ENCODE measurements around the gene IFI30.
"Not testable (repeated sequence)": the region's sequence is repeated elsewhere in the genome, so short reads cannot be mapped to it uniquely, and the experiment has no call there.

IFI30 gene

GRCh38 chr19:18152817-18153555 lies 20.6 kb upstream of the IFI30 start, which contains the start of gene PIK3R2:
PIK3R2 (plus strand) TSS chr19:18153163; CDS start chr19:18155880, 2,717 bp downstream.
- peak; percentile 98 for DNase-seq (ENCODE audit: low read depth)

DNA sequence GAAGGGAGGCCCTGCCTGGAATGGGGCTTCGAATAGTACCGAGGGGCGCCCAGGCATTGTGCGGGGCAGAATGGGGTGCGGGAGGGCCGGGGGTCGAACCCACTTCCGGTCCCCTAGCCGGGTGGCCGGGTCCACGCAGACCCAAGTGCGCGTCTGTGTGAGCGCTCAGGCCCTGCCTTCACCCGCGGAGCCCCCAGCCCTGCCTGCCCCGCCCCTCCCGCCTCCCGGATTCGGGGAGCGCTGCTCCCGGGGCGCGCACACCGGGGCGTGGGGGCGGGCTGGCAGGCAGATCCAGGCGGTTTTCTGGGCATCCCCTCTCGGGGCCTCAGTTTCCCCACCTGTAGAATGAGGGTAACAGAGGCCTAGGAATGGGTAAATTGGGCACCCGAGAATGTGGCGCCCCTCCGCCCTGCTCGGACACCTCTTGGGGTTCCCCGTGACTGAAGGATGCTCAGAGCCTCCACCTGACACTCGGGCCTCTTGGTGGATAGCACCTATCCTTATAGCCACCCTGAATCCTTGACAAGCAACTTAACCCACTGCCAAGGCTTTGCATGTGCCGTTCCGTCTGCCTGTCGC lies 20.0 kb upstream of the IFI30 start:
- DNase-seq (ENCODE audit: low read depth), result peak; percentile 22

GRCh38 chr19:18155095-18156087 lies 18.2 kb upstream of the IFI30 start:
- DNase-seq (ENCODE audit: low read depth), result no peak

DNA sequence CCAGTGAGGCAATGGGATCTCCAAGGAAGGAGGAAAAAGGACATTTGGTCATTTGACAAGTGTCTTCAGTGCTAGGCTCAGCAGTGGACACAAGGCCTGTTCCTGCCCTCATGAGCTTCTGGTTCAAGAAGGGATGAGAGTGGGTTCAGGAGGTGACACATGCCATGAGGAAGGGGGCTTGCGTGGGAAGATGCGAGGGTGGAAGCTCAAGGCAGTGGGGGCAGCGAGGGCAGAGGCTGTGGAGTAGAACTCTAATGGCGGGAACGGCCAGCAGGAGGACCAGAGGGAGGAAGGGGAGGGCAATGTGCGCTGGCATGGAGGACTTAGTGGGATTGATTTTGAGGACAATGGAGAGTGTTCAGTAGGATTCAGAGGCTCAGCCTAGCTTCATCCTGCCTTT lies 17.3 kb upstream of the IFI30 start:
- no peak for DNase-seq (ENCODE audit: low read depth)

GRCh38 chr19:18156841-18157464 lies 16.7 kb upstream of the IFI30 start:
- DNase-seq (ENCODE audit: low read depth), result no peak

DNA sequence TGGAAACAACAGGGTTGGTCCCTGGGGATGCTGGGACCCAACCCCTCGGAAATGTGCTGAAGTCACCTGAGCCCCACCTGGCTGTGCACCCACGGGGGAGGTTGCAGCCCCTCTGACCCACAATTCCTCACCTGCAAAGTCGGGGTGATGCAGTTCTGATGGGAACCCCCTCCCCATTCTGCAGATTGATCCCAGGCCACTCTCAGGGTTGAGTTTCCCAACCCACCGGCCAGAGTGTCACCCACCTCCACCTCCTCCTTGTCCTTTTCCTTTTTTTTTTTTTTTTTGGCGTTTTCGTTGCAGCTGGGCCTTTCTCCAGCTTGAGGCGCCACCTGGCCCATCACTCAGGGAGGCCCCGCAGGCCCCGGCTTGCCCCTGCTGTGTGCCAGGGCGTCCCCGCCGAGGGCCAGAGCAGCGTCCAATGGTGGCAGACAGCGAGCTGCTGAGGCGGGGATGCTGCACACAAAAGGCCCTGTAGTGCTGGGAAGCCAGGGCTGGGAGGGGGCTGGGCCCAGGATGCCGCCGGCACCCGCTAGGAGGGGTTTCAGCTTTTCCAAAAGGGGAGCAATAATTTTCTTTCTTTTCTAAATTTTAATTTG lies 16.0 kb upstream of the IFI30 start:
- DNase-seq (ENCODE audit: low read depth), result no peak

DNA sequence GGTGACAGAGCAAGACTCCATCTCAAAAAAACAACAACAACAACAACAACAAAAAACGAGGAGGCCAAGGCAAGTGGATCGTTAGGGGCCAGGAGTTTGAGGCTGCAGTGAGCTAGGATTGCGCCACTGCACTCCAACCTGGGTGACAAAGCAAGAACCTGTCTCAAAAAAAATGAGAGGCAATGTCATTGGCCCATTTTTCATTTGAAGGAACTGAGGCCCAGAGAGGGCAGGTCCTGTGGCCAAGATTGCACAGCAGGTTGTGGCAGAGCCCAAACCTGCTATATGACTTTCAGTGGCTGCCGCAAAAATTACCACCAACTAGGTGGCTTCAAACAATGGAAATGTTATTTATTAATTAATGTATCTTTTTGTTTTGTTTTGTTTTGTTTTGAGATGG lies 15.1 kb upstream of the IFI30 start:
- no peak for DNase-seq (ENCODE audit: low read depth)

- not testable (repeated sequence) for DNase-seq (ENCODE audit: low read depth)
Observed at GRCh38 chr19:18159059-18159616, 14.5 kb upstream of the IFI30 start.

DNA sequence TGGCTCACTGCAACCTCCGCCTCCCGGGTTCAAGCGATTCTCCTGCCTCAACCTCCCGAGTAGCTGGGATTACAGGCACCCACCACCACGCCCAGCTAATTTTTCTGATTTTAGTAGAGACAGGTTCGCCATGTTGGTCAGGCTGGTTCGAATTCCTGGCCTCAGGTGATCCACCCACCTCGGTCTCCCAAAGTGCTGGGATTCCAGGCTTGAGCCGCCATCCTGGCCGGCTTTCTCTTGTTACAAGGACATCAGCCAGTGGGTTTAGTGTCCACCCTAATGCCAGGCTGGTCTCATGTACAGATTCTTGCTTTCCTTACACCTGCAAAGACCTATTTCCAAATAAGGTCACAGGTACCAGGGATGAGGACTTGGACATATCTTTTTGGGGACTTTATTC lies 13.8 kb upstream of the IFI30 start:
- no peak for DNase-seq (ENCODE audit: low read depth)

DNA sequence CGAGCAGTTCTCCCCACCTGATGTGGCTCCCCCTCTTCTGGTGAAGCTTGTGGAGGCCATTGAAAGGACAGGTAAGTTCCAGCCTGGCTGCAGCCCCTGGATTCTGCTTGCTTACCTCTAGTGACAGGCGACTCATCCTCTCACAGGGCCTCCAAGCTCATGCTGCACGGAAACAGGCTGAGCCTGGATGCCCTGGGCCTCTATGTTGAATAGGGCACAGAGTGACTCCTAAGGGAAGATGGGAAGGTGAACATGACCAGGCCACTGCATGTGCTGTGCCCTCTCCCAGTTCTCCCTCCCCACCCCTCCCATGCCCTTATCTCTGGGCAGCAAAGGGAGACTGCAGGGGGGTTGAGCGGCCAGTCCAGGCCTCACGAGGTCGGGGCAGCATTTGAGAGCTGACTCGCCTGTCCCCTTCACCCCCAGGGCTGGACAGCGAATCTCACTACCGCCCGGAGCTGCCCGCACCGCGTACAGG lies 13.1 kb upstream of the IFI30 start:
- DNase-seq (ENCODE audit: low read depth), result no peak

DNA sequence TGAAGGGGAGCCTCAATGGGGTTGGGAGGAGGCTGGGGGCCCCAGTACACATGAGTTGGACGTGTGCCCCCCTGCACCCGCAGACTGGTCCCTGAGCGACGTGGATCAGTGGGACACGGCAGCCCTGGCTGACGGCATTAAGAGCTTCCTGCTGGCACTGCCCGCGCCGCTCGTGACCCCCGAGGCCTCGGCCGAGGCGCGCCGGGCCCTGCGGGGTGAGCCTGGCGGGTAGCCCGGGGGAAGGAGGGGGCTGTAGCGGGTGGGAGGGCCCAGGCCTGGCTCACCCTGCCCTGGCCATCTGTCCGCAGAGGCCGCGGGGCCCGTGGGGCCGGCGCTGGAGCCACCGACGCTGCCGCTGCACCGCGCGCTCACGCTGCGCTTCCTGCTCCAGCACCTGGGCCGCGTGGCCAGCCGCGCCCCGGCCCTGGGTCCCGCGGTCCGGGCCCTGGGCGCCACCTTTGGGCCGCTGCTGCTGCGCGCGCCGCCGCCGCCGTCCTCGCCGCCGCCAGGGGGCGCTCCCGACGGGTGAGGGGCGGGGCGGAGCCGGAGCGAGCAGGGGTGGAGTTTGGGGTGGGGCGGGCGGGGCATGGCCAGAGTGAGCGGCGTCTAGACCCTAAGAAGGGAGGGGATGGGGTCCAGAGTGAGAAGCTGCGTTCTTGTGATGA lies 12.5 kb upstream of the IFI30 start:
- DNase-seq (ENCODE audit: low read depth), result peak; percentile 74

- no peak for DNase-seq (ENCODE audit: low read depth)
Observed at GRCh38 chr19:18161636-18162002, 12.0 kb upstream of the IFI30 start.

DNA sequence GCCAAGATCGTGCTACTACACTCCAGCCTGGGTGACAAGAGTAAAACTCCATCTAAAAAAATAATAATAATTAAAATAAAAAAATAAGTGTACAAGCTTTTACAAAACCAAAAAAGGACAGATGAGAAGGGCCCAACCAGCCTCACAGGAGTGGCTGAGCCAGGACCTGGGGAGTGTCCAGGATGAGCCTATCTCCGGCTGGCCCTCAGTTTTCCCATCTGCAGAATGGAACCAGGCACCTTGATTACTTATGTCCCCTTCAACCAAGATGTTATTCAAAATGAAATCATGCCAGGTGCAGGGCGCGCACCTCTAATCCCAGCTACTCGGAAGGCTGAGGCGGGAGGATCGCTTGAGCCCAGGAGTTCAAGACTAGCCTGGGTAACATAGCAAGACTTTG lies 9.5 kb upstream of the IFI30 start:
- DNase-seq (ENCODE audit: low read depth), result no peak

DNA sequence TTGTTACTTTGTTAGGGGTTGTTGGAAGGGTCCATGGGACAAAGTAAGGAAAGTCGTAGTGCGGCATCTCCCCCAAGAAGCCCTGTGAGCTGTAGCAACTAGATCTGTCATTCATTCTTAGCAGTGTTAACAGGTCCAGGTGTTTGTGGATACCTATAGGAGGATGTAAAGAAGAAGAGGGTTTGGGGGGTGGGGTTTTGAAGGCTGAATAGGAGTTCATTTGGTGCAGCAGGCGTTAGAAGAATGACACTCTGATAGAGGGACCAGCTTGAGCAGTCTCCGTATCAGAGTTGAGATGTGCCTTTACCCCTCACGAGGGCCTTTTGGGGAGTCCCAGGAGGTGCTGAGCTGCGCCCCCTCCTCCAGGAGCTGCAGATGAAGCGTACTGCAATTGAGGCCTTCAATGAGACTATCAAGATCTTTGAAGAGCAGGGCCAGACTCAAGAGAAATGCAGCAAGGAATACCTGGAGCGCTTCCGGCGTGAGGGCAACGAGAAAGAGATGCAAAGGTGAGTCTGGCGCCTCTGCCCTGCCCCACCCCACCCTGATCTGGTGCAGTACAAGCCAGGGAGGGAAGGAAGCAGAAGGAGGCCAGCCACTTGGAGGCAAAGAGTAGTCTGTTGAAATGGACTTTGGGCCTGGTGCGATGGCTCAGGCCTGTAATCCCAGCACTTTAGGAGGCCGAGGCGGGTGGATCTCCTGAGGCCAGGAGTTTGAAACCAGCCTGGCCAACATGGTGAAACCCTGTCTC lies 7.6 kb upstream of the IFI30 start:
- no peak for DNase-seq (ENCODE audit: low read depth)

GRCh38 chr19:18167011-18167410 lies 6.6 kb upstream of the IFI30 start:
- no peak for DNase-seq (ENCODE audit: low read depth)

DNA sequence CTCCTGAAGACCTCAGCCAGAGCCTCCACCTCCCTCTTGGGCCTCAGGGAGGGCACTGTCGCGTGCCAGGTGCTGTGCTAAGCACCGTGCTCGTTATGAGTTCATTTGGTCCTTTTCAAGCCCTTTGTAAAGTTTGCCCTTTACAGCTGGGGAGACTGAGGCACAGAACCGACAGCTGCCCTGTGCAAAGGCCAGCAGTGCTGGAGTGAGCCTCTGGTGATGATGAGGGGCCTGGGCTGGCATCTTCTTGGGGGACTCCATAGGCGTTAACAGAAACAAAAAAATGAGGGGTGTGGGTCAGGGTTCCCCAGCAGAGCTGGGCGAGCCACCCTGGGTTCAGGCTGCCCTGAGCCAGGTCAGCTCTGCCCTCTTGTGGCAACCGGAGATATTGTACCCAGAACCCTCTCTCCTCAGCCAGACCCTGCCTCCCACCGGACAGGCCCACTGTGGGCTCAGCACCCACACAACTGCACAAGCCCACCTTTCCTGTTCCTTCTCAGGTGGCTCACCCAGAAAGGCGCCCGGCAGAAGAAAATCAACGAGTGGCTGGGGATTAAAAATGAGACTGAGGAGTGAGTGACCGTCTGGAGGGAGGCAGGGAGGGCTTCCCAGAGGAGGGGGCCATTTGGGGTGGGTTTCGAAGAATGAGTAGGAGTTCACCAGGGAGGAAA lies 5.5 kb upstream of the IFI30 start:
- DNase-seq (ENCODE audit: low read depth), result peak; percentile 24

- DNase-seq (ENCODE audit: low read depth), result no peak
Observed at GRCh38 chr19:18168673-18169381, 4.8 kb upstream of the IFI30 start.

DNA sequence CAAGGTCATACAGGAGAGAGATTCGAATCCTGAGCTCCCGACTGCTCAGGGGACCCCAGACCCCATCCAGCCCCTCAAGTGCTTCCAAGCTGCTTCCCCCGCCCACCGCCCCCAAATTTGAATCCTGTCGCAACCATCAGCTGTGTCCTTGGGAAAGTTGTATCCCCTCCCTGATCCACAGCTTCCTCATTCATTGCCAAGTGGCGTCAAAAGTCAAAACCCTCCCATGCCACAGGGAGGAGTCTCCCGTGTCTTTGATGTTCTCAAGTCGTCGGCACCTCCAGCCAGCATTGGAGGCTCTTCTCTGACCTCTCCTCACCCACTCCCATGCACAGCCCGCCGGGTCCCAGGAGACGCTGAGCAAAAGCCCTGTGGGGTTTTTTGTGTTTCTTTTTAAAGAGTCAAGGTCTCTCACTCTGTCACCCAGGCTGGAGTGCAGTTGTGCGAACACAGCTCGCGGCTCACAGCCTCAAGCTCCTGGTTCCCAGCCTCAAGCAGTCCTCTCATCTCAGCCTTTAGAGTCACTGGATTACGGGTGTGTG lies 2.8 kb upstream of the IFI30 start:
- no peak for DNase-seq (ENCODE audit: low read depth)
